GM12892 (cell line): Measurements from ENCODE around the gene GRAP.
"Not testable (repeated sequence)": the region's sequence is repeated elsewhere in the genome, so short reads cannot be mapped to it uniquely, and the experiment has no call there.

ENCODE experiments used
- POLR2A ChIP-seq: IDR thresholded peaks from 2 replicates; pipeline ENCODE4 v1.6.1; 2011; ENCODE audit warnings: low read depth, low read length, control low read depth
- POLR2AphosphoS5 ChIP-seq: IDR thresholded peaks from 2 replicates; pipeline ENCODE4 v1.6.1; 2011; ENCODE audit warnings: low read depth, low read length, control low read depth
- TAF1 ChIP-seq: IDR thresholded peaks from 2 replicates; pipeline ENCODE4 v1.6.1; 2011; ENCODE audit warnings: low read depth, mild to moderate bottlenecking, control low read depth, low read length, borderline replicate concordance

GRCh38 chr17:19036186-19036585, 10.6 kb downstream of the GRAP start:
- not testable (repeated sequence) for TF ChIP-seq POLR2A, POLR2AphosphoS5, TAF1
